ENCODE results near the gene UGCG. TPM values are rescaled to one million over a fixed set of nuclear protein-coding genes. Genes with fewer than 3 reads are reported as not detected.

UGCG gene
- total and polyA plus RNA-seq, 2 of the 8 experiments (the other 6 are each of a cell fraction or from before 2014, with no cell fraction given) = 14.9 to 34.0 TPM

GRCh38 chr9:111943200-111943599 is 46.6 kb downstream of the UGCG start:
- H3K4me2 ChIP-seq (ENCODE audit: insufficient read depth in 1 of 2, low read depth in 2 of 2, low read length in 2 of 2) = no peak overlapping the region
- no peak overlapping the region for H2BK120ac ChIP-seq (replicated peaks; ENCODE audit: low read depth, low read length)
- no peak overlapping the region for H3K23ac ChIP-seq (ENCODE audit: insufficient read length)
- no peaks in the 10 kb centered on the region for H3K23me2 ChIP-seq (ENCODE audit: low read depth, low read length)
- H2AFZ ChIP-seq (ENCODE audit: low read length) = no peak overlapping the region
- H2BK12ac ChIP-seq (ENCODE audit: low read depth, low read length) = no peak overlapping the region
- H3K56ac ChIP-seq (replicated peaks; ENCODE audit: insufficient read length, low read depth, low read length) = no peak overlapping the region
- H3K27me3 ChIP-seq (replicated peaks in 1 of 4; ENCODE audit: control insufficient read depth in 3 of 4, extremely low read depth in 1 of 4, insufficient read depth in 3 of 4, low read length in 3 of 4) = no peaks in the 10 kb centered on the region
- H3K9me3 ChIP-seq (ENCODE audit: insufficient read depth in 2 of 2, low read depth in 1 of 2, low read length in 1 of 2) = no peaks in the 10 kb centered on the region
- H3K27ac ChIP-seq (ENCODE audit: low read depth, low read length) = no peak overlapping the region
- H3K4me3 ChIP-seq (ENCODE audit: extremely low read depth in 1 of 4, insufficient read depth in 2 of 4, low read depth in 3 of 4, low read length in 4 of 4) = no peak overlapping the region
- no peak overlapping the region for H2BK15ac ChIP-seq (ENCODE audit: low read length)
- H3K9ac ChIP-seq (replicated peaks in 1 of 4; ENCODE audit: extremely low read depth in 1 of 4, low read depth in 3 of 4, low read length in 3 of 4) = no peak overlapping the region
- H3K14ac ChIP-seq (ENCODE audit: insufficient read length) = no peak overlapping the region
- no peak overlapping the region for H4K8ac ChIP-seq (ENCODE audit: extremely low read depth, insufficient read depth, low read length)
- H4K91ac ChIP-seq (replicated peaks; ENCODE audit: insufficient read length, low read length) = no peak overlapping the region
- WGBS, 2 experiments (ENCODE audit: extremely low coverage in 1 of 2, insufficient coverage in 1 of 2, insufficient read length in 1 of 2, insufficient replicate concordance in 2 of 2, low coverage in 1 of 2, low lambda C conversion rate in 2 of 2, missing lambda C conversion rate in 1 of 2) = 91% methylated on average over 3 of the region's 4 CpGs; no CpG with 5 or more reads in 1 of the 2 experiments
- H3K79me2 ChIP-seq (ENCODE audit: control insufficient read depth in 1 of 2, insufficient read depth in 2 of 2, low read length in 2 of 2) = no peaks in the 10 kb centered on the region
- H4K20me1 ChIP-seq (replicated peaks in 1 of 2; ENCODE audit: control insufficient read depth in 1 of 2, insufficient read depth in 2 of 2, low read length in 2 of 2) = no peaks in the 10 kb centered on the region
- TF ChIP-seq SP2 (IDR thresholded peaks at IDR 0.05; ENCODE audit: low read length) (no peak), ASH2L (IDR thresholded peaks at IDR 0.05; ENCODE audit: low read length) (no peak), KDM5A (IDR thresholded peaks at IDR 0.05; ENCODE audit: low read length) (no peak), BCL11A (IDR thresholded peaks at IDR 0.05; ENCODE audit: low read depth in 2 of 2, low read length in 2 of 2) (no peak), POU5F1 (IDR thresholded peaks at IDR 0.05; ENCODE audit: low read depth, low read length) (no peak), BACH1 (IDR thresholded peaks at IDR 0.05; ENCODE audit: low read length) (no peak), SUZ12 (IDR thresholded peaks at IDR 0.05; ENCODE audit: low read length) (no peak), ATF2 (IDR thresholded peaks at IDR 0.05; ENCODE audit: low read length) (no peak), E2F6 (IDR thresholded peaks at IDR 0.05) (no peak), CEBPB (IDR thresholded peaks at IDR 0.05; ENCODE audit: low read depth, low read length) (no peak), KDM4A (IDR thresholded peaks at IDR 0.05; ENCODE audit: low read depth, low read length, severe bottlenecking) (no peak), SIN3A (conservative IDR thresholded peaks at IDR 0.05 in 1 of 2, IDR thresholded peaks at IDR 0.05 in 1 of 2; ENCODE audit: low read depth in 1 of 2, low read length in 2 of 2) (no peak), CBX8 (IDR thresholded peaks at IDR 0.05; ENCODE audit: borderline replicate concordance, low read depth, low read length) (no peak)
- no peaks in the 10 kb centered on the region for H3K79me1 ChIP-seq (ENCODE audit: low read depth, low read length)
- H3K4ac ChIP-seq (replicated peaks; ENCODE audit: insufficient read length, low read depth, low read length) = no peak overlapping the region
- ChIA-PET CTCF (ENCODE audit: partially characterized antibody) (interaction anchor here (0.8 to 1.1 kb wide), 2 partner anchors 12 to 18 kb away, joined by 3 read pairs; no protein-coding TSS in a partner anchor), POLR2A (ENCODE audit: partially characterized antibody) (no interaction called here)
- no peak for FAIRE-seq
- no peak for DNase-seq (ENCODE audit: low read depth in 1 of 2, low spot score in 2 of 2)
- H3K36me3 ChIP-seq (ENCODE audit: control insufficient read depth in 2 of 4, insufficient read depth in 4 of 4, low read length in 3 of 4) = no peaks in the 10 kb centered on the region
- H2BK20ac ChIP-seq (ENCODE audit: low read length) = no peak overlapping the region
- no peak overlapping the region for H2AK5ac ChIP-seq (ENCODE audit: low read depth, low read length)
- no peak overlapping the region for H4K5ac ChIP-seq (ENCODE audit: insufficient read length, low read depth, low read length)
- H3K18ac ChIP-seq (ENCODE audit: extremely low read depth, low read length) = no peak overlapping the region
- no peak overlapping the region for H2BK5ac ChIP-seq (ENCODE audit: low read depth, low read length)
- no peaks in the 10 kb centered on the region for H3K4me1 ChIP-seq (replicated peaks in 1 of 4; ENCODE audit: control insufficient read depth in 3 of 4, insufficient read depth in 4 of 4, low read length in 3 of 4)

Data from H1 (cell line).